Measurements from ENCODE around the gene FXYD6. TPM values are rescaled to one million over a fixed set of nuclear protein-coding genes. Genes with fewer than 3 reads are reported as not detected.

Gene FXYD6
- total and polyA plus RNA-seq, 11 donors, result 24.6 to 54.0 (median 39.5) TPM

GRCh38 chr11:117879516-117880480 is 3.3 kb upstream of the FXYD6 start:
- TF ChIP-seq CTCF (IDR thresholded peaks at IDR 0.05), result no peak
- TF ChIP-seq POLR2A (IDR thresholded peaks at IDR 0.05), result no peak
- Histone ChIP-seq H3K27me3 (peaks cover 0 to 22% (median 0%) of the 10 kb centered on the region in 9 donors), H3K36me3 (no peaks in the 10 kb centered on the region), H3K4me3 (no peak overlapping the region), H3K27ac (peak overlapping the region in 1 of 12 donors; percentile 92), H3K4me1 (peaks cover 0 to 37% (median 22%) of the 10 kb centered on the region in 12 donors), H3K9me3 (no peaks in the 10 kb centered on the region)
- 87 to 92% (median 90%) methylated on average over 11 of the region's 11 CpGs for WGBS, 4 donors
- intact Hi-C loops (cut with DNase I), result loop anchor here in 1 of 10 donors (5.0 kb wide), 1 partner anchor 37 kb away; no protein-coding TSS in a partner anchor
- ATAC-seq (no peak), DNase-seq (no peak)

DNA sequence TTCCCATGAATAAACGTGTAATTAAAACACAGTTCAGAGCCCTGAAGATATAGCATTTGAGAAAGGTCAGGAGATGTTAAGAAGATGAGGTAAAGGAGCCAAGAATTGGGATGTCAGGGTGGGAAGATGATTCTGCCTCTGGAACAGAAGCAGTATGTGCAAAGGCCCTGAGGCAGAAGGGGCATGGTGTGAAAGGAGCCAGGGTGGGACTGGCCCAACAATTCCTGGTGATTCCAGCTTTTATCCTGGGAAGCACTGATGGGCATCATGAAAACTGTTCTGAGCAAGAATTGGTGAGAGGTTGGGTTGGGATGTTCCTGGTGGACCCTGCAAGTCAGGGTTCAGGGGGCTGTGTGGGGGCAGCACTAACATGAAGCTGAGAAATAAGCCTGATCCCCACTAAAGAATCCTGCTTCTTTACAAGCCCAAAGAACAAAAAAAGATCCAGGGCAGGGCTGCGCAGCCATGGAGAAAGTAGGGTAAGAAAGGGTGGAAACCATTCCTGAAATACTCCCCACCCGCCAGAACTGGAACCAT is 2.5 kb upstream of the FXYD6 start:
- 85 to 95% (median 92%) methylated on average over 3 of the region's 3 CpGs for WGBS, 4 donors

DNA sequence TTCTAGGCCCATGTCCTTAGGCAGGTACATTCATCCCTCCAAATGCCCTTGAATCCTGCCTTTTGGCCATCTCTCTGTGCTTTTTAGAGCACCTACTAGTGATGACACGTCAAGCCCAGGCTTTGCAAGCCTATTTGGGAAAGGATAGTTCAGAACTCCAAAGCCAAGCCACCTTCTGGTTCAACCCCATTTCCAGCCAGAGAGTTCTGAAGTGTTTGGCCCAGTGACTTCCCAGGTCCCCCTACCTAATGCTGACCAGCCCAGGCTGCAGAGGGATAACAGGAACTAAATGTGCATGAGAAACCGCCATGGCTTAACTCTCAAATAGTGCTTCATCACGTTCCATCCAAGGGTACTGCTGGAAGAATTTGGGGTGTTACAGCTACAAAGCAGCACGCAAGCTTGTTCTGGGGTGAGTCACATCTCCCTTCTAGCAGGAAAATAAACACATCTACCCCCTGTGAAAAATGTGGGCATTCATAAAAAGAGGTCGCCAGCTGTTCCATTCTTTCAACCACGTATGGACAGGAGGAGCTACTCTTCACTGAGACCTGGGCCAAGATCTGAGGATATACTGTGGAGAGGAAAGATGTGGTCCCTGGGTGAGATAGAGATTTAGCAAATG is 2.0 kb upstream of the FXYD6 start:
- Histone ChIP-seq H3K4me1 (peaks cover 0 to 51% (median 32%) of the 10 kb centered on the region in 12 donors), H3K27me3 (peaks cover 0 to 23% (median 0%) of the 10 kb centered on the region in 9 donors), H3K9me3 (no peaks in the 10 kb centered on the region), H3K27ac (peak overlapping the region in 5 of 12 donors; percentile 49 to 96 (median 92)), H3K36me3 (no peaks in the 10 kb centered on the region), H3K4me3 (no peak overlapping the region)
- TF ChIP-seq POLR2A (IDR thresholded peaks at IDR 0.05) (no peak), CTCF (IDR thresholded peaks at IDR 0.05) (no peak)
- intact Hi-C loops (cut with DNase I), result loop anchor here in 1 of 10 donors (5.0 kb wide), 1 partner anchor 36 kb away; no protein-coding TSS in a partner anchor
- ATAC-seq (no peak), DNase-seq (no peak)
- 88 to 99% (median 91%) methylated on average over 6 of the region's 6 CpGs for WGBS, 4 donors

More for the DNA sequence above, 2.5 kb upstream of the FXYD6 start:
- Histone ChIP-seq H3K27me3 (peaks cover 0 to 23% (median 0%) of the 10 kb centered on the region in 9 donors), H3K9me3 (no peaks in the 10 kb centered on the region), H3K27ac (peak overlapping the region in 1 of 12 donors; percentile 92), H3K36me3 (no peaks in the 10 kb centered on the region), H3K4me3 (no peak overlapping the region), H3K4me1 (peaks cover 0 to 45% (median 27%) of the 10 kb centered on the region in 12 donors)
- ATAC-seq (no peak), DNase-seq (no peak)
- intact Hi-C loops (cut with DNase I), result loop anchor here in 1 of 10 donors (5.0 kb wide), 1 partner anchor 37 kb away; no protein-coding TSS in a partner anchor
- TF ChIP-seq POLR2A (IDR thresholded peaks at IDR 0.05) (no peak), CTCF (IDR thresholded peaks at IDR 0.05) (no peak)
